Activated naive CD4-positive, alpha-beta T cell (primary cell): ENCODE data around the gene DHRS7C.

Source experiments
- DNase-seq, 4 experiments: peaks; one replicate each; lab custom pipeline; 2025; lab: John Stamatoyannopoulos, UW

Gene DHRS7C, protein sequence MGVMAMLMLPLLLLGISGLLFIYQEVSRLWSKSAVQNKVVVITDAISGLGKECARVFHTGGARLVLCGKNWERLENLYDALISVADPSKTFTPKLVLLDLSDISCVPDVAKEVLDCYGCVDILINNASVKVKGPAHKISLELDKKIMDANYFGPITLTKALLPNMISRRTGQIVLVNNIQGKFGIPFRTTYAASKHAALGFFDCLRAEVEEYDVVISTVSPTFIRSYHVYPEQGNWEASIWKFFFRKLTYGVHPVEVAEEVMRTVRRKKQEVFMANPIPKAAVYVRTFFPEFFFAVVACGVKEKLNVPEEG

DNA sequence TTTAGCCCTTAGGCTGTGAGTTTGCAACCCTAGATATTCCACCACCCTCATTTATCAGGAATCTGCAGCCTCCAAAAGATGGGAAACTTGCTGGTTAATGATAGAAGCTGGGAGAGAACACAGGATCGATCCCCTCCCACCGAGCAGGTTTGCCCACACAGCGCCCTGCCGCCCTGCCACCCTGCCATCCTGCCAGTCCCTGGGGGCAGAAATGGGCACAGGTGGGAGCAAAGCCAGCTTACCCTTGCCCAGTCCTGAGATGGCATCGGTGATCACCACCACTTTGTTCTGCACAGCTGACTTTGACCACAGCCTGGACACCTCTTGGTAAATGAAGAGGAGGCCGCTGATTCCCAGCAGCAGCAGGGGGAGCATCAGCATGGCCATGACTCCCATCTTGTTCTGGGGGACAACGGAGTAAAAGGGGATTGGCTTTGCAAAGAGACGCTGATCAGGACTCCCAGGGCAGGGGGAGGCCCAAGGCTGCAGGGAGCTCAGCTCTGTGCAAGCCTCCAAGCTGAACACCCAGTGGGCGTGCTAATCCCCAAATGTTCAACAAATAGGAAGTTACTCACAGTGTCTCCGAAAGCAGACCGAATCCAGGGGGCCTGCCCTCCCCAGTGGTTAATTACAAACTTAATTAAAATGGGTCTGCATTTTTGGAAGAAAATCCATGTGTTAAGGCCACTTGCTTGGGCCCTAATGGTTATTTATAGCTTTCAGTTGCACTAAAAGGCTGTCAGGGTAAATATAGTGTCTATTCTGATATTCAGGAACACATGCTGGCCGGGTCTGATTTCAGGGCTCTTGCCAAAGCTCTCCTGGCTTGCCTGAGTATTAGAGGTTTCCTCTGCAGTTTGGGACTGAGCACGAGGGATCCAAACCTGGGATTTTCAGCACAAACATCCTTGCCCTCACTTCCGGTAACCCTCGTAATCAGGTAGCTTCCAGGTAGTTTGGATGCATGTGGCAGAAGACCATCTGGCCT lies at the start of gene DHRS7C:
DHRS7C (minus strand) TSS at position 704 of the 988 bp plus-strand sequence; CDS start at position 396, 308 bp downstream.
- DNase-seq, result no peak

DNA sequence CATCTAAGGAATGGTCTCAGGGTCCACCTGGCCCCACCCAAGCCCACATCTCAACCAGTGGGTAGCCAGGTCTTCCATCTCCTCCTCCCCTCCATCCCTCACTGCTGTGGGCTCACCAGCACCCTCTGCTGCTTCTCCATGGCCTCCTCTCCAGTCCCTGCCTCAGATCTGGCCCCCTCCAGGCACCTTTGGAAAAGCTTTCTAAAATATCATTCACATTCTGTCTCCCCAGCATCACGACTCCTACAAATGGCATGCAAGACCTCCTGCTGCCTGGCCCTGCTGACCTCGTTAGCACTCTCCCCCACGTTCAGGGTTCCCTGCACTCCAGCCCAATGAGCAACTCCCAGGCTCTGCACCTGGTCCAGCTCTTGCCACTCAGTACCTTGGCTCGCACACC lies 48.0 kb upstream of the DHRS7C start:
- DNase-seq, result no peak

DNA sequence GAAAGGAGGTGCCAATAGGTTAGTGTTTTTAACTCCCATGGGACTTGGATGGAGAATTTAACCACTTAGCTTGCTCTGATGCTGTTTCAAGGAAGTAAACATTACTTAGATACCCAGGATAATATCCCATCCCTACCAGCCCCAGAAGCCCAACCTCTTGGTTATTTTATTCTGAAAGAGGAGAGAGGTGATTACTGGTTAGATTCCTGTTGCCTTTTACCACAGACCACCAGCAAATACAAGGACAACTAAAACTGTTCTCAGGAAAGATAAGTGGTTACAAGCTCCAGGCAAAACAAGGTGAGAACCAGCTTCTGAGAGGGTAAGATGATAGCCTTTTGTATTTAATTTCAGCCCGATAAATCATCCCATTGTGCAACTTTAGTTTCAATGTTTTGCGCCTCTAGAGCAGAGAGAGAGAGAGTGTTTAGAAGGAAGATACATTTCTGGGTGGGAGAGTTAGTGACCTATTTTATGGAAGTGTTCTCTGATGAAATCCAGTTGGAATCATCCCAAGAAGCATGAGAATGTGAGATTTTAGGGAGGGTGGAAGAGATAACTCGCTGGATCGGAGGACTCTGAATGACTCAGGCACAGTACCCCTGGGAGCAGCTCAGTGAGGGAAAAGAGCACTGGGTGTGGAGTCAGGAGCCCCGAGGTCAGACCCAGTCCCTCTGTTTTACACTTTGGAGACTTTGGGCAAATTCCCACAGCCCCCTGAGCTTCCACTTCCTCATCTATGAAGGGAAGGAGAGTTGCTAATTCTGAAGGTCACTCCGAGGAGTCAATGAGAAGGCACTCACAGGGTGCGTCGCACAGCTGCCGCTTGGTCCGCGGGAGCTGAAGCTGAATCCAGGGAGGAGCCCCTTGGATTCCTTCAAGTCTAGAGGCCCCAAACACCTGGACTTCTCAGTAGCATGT lies 46.4 kb upstream of the DHRS7C start:
- DNase-seq, result no peak

DNA sequence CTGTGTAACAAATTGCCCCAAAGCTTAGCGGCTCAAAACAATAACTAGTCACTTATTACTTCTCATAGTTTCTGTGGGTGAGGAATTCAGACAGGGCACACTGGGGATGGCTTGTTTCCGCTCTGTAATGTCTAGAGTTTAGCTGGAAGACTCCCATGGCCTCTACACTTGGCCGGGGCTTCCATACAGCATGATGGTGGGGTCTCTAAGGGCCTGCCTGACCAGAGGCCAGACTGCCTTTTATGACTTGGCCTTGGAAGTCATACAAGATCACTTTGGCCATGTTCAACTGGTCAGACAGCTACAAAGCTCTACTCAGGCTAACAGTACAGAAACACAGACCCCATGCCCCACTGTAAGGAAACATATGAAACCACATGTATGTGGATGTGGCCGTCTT lies 42.5 kb upstream of the DHRS7C start:
- no peak for DNase-seq

DNA sequence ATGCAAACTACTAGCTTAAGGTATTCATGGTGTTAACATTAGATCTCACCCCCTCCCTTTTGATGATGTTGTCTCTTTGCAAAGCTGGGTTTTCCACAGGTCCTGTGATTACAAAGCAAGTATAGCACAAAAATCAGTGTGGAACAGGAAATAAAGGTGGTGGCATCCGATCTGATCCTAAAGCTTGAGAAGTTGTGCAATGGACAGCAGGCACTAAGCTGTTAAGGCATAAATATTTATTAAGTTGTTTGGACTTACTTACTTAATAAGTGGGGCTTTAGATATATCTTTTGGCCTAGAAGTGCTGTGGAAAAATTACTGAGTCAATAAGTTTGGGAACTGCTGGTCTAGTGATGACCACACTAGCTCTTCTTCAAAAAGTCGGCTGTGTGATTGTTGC lies 39.3 kb upstream of the DHRS7C start:
- DNase-seq, result no peak

DNA sequence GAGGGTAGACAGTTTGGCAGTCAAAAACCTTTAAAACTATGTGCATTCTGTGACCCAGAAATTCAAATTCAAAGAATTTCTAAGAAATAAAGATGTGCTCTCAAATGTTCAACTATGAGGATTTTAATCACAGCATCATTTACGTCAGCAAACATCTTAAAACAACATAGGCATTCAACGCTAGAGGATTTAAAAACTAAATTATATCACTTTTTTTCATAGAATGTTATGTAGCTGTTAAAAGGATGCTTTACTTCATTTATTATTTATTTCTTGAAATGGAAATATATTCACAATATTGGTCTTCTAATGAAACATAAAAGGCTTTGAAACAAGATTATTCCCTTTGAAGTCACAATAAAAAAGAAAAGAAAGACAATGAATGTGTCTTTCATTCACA lies 38.0 kb upstream of the DHRS7C start:
- no peak for DNase-seq

DNA sequence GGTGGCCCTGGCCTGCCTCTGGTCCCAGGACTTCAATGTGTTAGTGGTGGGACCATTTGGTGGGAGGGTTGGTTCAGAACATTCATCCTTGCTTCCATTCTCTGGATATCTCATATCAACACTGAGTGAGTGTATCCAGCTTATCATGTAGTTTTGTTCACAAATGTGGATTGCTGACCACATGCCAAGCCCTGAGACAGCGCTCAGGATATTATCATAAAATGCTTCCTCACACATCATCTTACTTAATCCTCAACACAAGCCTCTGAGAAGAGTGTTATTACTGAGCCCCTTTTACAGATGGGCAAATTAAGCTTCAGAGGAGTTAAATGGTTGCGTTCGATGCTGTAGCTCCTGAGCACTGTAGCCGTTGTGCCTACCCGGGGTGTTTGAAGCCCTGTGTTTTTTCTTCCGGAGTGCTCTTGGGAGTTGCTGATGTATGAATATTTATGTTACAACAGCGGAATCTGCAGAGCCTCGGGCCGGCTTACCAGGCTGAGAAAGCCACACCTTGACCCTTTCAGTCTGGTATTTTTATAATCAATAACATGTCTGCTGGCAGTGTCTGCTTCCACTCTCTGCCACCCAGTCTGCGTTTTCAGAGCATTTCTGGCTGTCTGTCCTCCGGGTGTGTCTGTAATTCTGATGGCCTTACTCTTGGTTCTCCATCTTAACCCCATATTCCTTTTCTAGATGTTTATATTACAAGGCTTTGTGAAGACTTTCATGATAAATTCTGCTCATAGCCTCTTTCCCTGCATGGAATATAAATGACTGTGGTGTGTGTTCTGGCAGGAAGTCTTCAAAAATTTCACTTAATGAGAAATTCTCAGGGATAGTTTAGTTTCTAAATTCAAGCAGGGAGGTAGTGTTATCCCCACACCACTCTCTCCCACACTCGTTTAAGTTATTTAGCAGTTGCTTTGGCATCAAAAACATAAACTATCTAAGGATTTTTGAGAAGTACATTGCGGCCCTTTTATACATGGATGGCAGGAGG lies 37.2 kb upstream of the DHRS7C start:
- no peak for DNase-seq

DNA sequence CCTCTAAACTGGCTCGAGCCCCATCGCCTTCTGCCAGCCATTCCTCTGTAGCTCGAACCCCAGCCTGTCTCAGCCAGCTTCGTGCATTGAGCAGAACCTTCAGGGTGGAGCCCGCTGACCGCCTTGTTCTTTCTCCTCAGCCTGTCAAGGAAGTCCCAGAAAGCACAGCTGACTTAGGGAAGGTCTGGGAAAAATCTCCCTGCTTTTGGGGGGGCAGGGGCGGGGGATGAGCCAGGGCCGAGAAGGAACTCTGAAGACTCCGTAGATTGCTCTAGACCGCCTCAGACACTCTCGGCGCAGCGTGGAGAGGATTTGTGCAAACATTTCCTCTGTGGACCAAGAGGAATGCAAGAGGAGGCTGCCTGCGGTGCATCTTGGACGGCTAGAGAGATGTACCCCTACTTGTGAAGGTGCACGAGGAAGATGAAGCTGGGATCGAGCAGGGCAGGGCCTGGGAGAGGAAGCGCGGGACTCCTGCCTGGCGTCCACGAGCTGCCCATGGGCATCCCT lies 34.3 kb upstream of the DHRS7C start, which contains the start of gene GLP2R:
GLP2R (plus strand) TSS at position 284 of the 510 bp plus-strand sequence; CDS start at position 424, 140 bp downstream.
- DNase-seq, result no peak

DNA sequence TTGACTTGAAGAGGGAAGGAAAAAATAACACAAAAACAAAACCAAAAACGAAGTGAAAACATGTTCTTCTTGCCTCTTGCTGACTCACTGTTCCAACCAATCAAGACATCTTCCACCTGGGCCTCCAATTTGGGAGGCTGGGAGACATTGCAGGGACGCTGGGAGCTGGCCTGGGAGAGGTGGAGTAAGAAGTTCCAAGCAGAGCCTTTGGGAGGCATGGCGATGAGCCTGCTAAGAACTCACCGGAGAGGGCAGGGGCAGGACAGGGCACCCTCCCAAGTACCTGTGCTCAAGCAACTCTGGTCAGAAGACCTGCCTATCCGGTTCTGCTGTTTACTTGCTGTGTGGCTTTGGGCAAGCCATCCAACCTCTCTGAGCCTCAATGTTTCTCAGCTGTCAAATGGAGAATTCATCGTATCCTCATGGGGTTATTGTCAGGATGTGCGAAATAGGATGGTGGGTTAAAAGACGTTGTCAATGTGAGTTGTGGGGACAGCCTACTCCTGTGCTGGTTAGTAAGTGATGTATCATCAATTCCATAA lies 33.5 kb upstream of the DHRS7C start:
- no peak for DNase-seq

DNA sequence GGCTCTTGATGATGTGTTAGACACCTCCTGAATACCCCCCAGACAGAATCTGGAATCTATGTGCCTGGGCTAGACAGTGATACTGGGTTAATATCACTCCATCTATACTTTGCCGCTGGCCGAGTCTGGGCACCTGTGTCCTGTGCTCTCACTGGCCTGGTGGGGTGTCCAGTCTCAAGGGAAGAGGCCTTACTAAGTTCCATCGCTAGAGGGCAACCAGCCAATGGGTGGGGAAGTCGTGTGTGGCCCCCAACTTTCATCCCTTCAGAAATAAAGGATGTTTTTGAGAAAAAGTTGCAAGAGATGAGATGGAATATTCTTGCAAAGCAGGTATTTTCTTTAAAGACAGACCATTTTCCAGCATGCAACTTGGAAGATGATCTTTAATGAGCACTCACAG lies 32.7 kb upstream of the DHRS7C start:
- DNase-seq, result no peak

DNA sequence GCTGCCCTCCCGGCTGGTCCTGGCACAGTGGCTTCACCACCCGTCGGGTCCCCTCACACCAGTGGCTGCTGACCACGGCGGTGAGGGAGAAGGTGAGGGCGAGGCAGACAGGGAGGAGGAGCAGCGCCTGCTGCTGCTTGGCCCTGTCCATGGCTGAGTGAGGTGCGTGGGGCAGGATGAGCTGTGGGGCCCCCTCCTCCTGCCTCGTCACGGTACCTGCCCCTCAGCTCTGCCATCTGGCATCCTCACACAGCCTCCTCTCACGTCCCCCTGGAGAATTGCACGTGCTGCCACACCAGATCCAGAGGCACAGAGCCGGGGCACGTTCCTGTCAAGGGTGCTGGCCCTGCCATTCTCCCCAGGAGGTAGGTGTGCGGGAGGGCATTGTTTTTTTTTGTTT lies 30.5 kb upstream of the DHRS7C start, which contains the start of gene GSG1L2:
GSG1L2 (minus strand) TSS at position 159 of the 400 bp plus-strand sequence; CDS start at position 151, 8 bp downstream.
- DNase-seq, result no peak

DNA sequence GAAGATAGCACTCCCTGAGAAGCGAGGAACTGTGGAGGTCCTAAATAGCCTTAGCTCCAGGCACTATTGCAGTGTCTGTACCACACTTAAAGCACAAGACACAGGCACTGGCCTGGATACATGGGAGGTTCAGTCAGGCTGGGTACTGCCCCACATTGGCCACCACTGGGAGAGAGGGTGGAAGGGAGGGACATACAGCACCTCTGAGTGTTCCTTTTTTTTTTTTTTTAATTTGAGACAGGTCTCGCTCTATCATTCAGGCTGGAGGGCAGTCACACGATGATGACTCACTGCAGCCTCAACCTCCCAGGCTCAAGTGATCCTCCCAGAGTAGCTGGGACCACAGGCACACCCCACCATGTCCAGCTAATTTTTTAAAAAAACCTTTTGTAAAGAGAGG lies 29.1 kb upstream of the DHRS7C start:
- no peak for DNase-seq

DNA sequence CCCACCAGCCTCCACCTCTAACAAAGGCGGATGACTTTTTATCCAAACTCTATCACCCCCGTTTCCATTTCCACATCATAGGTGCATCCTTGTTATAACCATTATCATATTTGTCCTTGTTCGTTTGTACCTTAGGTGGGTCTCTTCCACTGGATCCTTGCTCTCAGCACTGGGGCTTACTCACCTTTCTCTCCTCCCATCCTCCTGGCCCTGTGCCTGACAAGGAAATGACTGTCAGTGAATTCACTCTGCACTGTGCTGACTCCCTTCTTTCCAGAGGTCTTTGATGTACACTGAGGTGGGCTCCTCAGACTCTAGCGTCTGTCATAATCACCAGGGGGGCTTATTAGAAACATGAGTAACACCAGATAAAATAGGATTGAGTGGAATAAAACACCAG lies 27.4 kb upstream of the DHRS7C start:
- no peak for DNase-seq

DNA sequence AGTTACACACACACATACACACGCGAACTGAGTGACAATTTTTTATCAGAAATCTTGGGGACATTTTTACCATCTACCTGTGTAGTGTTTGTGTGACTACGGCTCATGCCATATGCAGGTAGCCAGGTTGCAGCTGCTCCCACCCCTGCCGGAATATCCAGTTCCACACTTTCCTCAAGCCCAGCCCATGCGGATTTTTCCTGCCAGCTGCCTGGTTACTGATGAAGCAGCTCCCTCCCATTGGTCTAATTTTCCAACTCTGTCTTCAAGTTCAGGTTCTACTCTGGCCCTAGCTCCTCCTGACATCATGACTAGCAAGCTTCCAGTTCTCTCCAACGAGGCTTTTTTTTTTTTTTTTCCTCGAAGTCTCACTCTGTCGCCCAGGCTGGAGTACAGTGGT lies 25.7 kb upstream of the DHRS7C start:
- DNase-seq, result no peak

DNA sequence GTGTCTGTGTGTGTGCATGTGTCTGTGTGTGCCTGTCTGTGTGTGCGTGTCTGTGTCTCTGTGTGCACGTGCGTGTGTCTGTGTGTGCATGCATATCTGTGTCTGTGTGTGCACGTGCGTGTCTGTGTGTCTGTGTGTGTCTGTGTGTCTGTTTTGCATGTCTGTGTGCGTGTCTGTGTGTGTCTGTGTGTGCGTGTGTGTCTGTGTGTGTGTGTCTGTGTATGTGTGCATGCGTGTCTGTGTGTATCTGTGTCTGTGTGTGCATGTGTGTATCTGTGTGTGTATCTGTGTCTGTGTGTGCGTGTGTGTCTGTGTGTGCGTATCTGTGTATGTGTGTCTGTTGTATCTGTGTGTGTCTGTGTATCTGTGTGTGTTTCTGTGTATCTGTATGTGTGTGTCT lies 25.1 kb upstream of the DHRS7C start:
- DNase-seq, result no peak

DNA sequence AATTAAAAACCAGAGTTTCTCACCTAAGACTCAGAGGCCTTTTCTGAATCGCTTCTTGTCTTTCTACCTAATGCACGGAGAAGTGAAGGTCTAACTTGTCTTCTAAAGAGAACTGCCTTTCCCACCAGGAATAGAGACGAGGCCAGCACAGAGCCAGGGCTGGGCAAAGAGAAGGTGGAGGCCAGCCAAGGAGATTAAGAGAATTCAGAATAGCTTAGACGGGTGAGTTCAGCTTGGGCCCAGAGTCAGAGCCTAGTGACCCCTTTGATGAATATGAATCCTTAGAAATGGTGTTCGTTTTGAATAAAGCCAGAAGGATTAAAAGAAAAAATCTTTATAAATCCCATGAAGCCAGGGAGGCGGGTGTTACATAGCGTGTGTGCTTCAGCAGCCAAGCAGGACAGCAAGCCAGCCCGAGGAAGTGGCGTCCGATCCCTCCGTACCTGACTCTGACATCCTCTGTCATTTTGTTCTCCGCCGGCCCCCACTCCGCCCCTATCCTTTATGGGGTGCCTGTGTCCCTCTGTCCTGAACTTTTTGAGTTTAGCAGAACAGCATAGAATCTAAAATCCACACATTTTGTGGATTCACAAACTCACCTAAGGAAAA lies 23.0 kb upstream of the DHRS7C start:
- DNase-seq, result no peak

DNA sequence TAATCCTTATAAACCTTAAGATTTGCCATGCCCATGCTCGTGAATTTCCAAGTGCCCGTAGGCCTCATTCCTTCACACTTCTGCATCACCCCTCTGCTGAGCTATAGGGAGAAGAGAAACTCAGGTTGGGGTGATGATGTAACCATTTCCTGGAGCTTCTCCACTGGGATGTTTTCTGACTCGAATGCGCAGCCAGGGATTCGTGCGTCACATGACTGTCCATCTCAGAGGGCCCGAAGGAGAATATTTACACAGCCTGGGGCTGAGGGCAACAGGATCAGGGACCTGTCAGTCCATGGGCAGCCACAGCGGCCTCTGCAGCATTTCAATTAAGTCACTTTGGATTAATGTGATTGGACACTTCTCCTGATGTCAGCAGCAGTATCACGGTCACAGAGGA lies 21.8 kb upstream of the DHRS7C start:
- DNase-seq, result no peak

DNA sequence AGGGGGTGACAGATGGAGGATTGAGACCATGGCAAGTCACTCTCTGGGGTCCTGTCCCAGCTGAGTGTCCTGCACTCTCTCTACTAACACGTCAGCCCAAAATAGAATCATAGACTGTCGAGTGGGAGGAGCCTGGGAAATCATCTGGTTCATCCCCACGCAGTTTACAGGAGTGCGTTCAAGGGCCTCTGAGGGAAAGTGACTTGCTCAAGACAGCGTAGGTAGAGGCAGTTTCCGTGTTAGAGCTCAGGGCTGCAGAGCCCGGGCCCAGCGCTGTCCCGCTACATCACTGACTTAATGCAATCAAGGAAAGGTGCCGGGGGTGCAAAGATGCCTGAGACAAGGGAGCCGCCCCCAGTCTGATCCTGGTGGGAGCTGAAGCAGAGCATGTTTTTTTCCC lies 20.1 kb upstream of the DHRS7C start:
- no peak for DNase-seq

DNA sequence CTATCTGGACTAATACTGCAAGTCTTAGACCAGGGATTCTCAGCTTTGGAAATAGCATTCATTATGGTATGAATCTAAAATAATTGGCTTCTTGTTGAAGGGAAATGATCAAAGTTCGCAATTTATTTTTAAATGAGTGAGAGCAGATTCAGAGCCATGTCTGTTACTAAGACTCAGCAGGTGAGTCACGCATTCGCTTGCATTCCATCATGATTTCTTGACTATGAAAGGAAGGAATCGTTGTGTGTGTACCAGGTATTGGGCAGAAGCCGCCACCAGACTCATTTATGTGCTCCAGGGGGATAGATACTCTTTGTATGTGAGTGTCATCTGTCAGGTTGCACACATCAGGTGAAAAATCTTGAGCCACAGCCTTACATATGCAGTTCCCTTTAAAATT lies 19.7 kb upstream of the DHRS7C start:
- DNase-seq, result no peak
